A204.1 (cell line): ENCODE measurements around the gene TDG.
"Not testable (repeated sequence)": the region's sequence is repeated elsewhere in the genome, so short reads cannot be mapped to it uniquely, and the experiment has no call there.

Experiments used
- FAIRE-seq: peaks from 2 replicates; lab custom pipeline; 2012; peaks lifted over from hg19 to GRCh38; lab: Jason Lieb, UNC

Gene TDG

DNA sequence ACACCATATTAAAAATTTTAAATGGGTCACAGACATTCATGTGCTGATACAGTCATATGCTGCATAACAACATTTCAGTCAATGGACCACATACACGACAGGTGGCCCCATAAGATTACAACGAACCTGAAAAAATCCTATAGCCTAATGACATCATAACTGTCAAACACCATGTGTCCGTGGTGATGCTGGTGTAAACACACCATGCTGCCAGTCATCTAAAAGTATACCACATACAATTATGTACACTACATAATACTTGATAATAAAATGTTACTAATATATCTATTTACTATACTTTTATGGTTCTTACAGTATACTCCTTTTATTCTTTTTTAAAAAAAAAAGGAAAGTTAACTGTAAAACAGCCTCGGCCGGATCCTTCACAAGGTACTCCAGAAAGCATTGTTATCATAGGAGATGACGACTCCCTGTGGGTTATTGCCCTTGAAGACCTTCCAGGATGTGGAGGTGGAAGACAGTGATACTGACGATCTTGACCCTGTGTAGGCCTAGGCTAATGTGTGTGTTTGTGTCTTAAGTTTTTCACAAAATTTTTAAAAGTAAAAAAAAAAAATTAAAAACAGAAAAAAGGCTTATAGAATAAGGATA, 5.0 kb upstream of the TDG start:
- FAIRE-seq: no peak

DNA sequence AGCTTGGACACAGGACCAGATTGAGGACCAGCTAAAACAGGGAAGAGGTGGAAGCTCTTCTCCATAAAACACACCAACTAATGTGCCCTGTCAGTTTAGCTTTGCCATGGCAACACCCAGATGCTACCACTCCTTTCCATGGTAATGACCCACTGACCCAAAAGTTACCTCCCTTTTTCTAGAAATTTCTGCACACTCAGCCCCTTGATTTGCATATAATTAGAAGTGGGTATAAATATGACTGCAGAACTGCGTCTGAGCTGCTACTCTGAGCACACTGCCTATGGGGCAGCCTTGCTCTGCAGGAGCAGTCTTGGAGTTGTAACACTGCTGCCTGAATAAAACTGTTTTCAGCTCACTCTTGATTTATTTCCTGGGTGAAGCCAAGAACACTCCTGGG, 3.2 kb upstream of the TDG start:
- FAIRE-seq: no peak

DNA sequence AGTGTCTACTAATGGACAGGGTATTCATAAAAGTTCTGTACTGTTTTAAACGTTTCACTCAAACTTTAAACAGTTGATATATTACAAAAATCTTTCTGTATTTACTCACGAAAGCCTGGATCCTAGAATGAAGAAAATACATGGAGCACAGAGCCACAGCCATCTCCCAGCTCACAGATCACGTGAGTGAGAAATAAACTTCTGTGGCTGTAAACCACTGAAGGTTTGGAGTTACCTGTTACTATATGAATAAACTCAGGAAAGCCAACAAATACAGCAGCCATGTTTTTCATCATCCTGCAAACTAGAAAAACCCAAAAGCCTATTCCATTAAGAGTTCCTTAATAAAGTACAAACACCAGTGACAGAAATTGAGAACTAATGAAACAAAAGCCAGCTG, 867 bp upstream of the TDG start:
- FAIRE-seq: no peak

DNA sequence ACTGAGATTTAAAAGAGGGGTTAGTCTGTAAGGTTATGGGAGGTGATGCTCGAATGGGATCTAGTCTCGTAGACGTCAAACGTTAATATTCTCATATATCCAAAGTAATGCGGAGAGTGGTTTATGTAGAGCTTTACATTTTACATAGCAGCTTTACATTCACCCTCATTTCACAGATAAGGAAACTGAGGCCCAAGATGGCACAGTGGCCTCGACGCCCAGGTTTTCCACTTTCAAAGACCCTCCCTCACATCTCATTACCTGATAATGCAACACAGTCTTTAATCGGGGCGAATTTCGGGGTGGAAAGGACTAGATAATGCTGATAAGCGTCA, 450 bp upstream of the TDG start:
- no peak for FAIRE-seq

DNA sequence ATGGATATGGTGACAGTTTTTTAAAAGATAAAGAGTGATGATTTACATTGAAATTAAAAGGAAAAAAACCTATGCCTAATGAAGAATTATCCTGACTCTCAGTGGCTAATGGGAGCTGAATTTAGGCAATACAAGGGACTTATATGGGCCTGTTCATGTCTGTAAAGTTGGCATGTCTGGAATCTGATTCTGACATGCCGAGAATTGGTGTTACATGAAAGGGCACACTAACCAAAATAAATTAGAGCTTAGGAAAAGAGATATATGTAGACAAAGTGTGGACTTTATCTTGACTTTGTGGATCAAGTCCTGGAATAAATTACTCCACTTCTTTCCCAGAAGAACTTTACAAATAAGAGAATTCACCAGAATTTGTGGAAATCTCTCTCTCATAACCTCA, 1.1 kb downstream of the TDG start:
- no peak for FAIRE-seq

DNA sequence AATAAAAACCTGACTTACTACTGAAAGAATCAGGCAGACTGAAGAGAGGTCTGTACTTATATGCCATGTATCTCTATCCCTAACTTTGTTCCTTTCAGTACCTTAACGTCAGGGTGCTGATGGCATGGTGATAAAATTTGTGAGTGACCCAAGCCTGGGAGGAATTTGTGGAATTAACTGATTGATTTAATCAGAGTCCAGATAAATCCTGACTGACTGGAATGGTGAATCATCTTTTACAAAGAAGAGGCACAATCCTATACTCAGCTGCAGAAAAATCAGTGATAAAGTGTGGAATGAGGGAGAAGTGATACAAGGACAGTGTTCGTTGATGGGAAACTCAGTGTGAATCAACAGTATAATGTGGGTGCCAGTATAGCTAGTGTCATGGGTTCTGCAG, 3.7 kb downstream of the TDG start:
- no peak for FAIRE-seq

DNA sequence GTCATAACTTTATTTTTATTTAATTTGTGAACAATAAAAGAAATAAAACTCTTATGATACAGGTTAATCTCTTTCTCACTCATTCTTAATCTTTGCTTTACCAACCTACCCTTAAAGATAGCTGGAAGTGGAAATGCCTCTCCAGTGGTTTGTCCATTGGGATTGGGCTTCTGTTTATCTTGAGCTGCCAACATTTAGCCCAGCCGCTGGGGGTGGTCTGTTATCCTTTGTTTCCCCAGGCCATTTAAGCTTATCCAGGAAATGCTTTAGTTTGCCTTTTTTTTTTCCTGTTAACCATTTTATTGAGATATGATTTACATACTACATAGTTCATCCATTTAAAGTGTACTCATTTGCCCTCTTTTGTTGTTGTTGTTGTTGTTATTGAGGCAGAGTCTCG, 8.2 kb downstream of the TDG start:
- FAIRE-seq: no peak

DNA sequence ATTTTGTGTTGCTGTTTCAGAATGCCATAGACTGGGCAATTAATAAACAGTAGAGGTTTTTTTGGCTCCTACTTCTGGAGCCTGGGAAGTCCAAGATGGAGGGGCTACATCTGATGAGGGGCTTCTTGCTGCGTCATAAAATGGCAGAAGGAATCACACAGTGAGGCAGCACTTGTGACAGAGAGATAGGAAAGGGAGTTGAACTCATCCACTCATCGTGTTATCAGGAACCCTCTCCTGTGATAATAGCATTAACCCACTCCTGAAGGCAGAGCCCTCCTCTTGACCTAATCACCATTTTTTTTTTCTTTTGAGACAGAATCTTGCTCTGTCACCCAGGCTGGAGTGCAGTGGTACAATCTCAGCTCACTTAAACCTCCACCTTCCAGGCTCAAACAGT, 9.7 kb downstream of the TDG start:
- no peak for FAIRE-seq

DNA sequence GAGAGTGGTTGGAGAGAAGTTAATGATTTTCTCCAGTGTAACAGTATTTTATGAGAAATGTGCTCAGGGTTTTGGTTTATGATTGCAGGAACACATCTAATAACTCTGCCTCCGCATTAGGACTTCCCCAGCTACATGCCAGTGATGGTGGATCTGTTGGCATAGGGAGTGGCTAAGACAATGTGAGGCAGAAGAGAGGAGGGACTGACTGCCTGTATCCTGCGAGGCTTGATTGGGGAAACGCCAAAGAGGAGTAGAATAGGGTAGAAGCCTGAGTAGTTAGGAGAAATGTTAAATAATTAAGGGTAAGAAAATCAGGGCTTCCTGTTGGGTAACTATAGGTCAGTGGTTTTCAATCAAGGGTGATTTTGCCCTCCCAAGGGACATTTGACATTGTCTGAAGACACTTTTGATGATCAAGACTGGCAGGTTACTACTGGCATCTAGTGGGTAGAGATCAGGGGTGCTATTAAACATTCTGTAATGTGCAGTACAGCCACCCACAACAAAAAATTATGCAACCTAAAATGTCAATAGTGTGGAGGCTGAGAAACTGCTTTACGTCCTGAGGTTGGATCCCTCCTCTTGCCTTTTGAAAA, 12.8 kb downstream of the TDG start:
- FAIRE-seq: no peak

DNA sequence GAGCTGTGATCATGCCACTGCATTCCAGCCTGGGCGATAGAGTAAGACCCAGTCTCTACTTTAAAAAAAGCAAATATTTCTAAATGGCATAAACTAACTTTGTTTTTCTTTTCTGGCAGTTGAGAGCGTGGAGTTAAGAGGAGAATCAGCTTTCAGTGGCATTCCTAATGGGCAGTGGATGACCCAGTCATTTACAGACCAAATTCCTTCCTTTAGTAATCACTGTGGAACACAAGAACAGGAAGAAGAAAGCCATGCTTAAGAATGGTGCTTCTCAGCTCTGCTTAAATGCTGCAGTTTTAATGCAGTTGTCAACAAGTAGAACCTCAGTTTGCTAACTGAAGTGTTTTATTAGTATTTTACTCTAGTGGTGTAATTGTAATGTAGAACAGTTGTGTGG, 21.2 kb downstream of the TDG start:
- FAIRE-seq: no peak

DNA sequence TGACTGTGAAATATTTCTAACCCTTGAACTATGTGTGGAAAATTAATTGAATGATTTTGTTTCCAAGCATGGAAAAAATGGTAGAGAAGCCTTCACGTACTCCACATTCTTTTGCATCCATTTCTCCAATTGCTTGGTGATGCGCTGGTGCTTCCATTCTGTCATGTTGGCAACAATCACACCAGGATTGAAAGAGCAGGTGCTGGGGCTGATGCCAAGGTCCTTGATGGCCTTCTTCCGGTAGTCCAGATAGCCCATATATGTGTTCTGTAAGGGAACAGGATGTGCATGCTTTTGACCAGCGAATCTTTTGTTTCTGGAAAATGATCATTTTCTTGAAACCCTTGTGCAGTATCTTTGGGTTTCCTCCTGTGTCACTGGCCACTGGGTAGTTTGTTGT, 28.6 kb downstream of the TDG start:
- FAIRE-seq: no peak

DNA sequence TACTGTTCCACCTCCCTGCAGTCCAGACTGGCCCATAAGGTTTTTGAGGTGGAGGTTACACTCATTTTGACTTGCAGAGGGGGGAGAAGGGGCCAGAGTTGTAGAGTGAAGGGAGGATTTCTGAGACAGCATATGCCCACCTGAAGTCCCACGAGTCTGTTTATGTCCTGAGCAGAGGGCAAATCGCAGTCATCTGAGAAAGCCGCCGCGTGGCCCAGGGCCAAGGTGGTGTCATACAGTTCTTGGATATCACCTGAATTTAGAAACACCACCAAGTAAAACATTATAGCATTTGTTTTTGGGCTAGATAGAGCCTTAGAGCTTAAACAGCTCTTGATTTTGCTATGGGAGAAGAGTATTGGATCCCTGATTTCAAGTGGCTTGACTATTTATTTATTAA, 30.9 kb downstream of the TDG start:
- FAIRE-seq: no peak

DNA sequence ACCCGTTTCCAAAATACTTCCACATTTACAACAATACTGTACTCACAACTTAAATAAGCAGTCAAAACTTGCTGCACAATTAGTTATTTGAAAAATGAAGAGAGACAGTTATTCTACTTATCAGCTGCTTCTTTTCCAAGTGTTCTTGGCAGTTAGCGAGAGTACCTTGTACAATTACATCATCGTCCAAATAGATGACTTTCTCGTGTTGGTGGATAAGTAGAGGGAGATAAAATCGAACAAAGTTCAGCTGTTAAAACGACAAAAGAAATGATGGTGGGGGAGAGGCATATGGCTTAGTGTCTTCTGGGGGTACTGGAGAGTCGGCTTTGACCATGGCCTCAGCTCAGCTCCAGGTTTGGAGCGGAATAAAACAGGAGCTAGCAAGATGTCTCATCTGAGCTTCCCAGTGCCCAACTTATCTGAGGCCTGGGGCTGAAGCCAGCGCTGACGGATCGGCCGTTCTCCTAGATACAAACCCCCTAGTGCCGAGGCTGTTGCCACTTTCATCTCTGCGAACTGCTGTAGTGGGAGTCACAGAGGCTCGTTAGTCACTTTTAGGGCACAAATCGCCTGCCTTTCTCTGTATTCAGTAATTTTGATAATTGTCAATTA, 31.7 kb downstream of the TDG start:
- no peak for FAIRE-seq

DNA sequence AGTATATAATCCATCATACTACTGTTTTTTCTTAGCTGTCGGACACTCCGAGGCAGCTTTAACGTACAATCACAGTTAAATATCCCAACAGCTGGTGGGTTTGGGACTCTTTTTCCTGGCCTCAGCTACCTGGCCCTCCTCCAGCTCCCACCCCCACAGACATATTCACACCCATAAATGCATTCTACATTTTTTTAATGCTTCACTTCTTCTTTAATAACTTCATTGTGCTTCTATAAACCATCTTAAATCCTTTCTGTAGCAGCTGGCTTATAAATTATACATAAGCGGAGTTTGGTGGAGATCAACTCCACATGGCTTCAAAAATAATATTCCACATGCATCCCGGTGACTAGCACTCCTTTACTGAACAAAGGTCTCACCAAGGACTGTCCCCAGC, 33.3 kb downstream of the TDG start:
- FAIRE-seq: no peak

DNA sequence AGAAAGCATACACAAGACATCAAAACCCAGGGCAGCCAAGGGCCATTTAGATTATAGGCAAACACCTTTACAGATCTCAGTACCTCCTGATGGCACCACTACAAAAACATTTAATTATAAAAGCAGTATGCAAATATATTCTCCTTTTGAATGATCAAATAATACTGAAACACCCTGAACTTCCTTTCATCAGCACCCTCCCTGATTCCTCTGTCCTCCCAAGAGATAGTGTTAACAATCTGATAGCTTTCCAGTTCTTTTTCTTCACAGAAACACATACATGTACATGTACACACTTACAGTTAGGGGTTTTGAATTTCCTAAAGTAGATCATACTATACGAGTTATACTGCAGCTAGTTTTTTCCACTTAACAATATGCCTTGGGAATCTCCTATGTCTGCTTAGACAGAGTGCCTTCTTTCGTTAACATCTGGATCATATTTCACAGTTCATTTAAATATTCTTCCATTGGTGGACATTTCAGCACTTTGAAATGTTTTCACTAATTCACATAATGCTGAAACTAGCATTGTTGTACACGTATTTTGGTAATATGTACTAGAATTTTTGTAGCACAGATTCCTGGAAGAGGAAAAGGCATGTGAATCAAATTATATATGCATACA, 35.2 kb downstream of the TDG start:
- FAIRE-seq: no peak

DNA sequence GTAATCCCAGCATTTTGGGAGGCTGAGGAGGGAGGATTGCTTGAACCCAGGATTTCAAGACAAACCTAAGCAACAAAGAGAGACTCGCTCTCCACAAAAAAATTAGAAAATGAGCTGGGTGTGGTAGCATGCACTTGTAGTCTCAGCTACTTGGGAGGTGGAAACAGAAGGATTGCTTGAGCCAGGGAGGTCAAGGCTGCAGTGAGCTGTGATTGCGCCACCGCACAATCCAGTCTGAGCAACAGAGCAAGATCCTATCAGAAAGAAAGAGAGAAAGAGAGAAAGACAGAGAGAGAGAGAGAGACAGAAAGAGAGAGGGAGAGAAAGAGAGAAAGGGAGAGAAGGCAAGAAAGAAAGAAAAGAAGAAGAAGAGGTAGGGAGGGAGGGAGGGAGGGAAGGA, 37.0 kb downstream of the TDG start:
- no peak for FAIRE-seq

DNA sequence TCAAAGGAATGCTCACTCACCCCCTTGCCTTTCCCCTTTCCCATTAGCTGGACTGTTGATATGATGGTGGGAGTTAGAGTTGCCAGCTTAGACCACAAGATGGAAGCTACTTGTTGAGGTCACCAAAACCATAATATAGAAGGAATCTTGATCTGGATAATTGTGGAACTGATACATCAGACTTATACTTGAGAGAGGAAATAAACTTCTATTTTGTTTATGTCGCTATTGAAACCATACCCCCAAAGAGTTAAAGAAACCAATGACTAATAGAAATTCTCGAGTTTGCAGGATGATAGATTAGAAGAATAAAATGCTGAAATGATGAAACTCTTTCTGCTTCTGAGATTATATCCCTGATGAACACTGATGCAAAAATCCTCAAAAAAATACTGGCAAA, 37.9 kb downstream of the TDG start:
- no peak for FAIRE-seq

DNA sequence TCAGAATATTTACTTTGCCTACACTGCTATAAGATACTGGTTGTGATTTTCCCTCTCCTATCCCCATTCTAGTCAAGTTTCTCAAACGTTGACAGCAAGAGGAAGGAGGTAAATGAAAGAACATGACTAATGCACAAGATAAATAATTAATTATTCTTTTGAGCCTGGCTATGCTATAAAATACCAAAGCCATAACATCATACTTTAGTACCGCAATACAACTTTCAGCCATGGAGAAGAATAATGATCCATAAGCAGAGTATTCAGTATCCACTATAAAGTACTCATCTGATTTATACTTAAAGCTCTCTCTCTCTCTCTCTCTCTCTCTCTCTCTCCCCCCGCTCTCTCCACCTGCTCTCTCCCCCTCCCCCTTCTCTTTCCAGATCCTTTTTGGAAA, 41.3 kb downstream of the TDG start:
- FAIRE-seq: no peak

DNA sequence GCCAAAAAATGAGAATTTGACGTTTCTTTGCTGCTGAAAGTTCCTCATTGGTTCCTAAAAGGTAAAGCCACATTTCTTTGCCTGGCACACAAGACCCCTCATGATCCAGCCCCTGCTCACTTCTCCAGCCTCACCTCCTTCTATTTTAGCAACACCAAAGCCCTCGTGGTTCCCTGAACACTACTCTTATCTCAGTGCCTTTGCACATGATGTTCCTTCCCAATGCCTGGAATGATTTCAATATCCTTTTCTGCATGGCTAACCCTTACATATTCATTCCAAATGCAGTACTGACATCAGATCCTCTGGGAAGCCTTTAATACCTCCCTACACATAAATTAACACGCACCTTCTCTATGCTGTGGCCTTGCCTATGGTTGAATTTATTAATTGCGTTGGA, 44.4 kb downstream of the TDG start:
- no peak for FAIRE-seq

DNA sequence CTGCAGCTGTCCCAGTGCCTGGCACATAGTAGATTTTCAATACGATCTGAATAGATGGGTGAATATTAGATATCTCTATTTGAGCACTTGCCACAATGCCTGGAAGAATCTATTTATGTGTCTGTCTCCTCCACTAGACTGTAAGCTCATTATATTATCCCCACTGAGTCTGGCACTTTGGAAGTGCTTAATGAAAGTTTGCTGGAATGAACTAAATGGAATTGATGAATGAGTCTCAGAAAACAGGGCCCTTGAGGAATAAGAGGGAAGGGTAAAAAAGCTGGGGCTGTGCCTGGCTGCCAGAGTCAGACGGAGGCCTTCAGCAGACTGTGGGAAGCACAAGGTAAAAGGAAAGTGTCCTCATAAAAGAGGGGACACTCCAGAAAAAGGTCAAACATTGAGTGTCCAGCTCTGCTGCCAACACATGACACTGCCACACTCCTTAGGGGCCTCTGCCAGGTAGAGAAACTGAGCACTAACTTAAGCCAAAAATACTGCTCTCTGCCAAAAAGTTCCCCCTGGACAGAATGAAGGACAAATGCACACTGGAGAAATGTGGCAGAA, 45.0 kb downstream of the TDG start:
- no peak for FAIRE-seq

DNA sequence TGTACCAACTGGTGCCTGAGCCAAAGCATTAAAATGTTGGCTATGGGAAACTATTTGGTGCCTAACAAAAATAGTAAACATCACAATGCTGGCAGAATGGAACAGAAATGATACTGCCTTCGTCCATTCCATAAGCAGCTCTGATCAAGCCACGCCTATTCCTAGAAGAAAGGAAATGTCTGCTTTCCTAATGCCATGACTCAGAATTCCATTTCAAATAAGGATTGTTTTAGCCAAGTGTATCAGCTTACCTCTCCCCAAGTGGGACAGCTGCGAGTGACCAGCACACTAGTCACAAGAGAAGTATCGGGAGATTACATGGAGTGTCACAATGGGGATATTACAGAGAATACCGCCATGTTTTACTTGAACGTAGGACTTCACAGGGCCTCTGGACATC, 45.6 kb downstream of the TDG start:
- no peak for FAIRE-seq

DNA sequence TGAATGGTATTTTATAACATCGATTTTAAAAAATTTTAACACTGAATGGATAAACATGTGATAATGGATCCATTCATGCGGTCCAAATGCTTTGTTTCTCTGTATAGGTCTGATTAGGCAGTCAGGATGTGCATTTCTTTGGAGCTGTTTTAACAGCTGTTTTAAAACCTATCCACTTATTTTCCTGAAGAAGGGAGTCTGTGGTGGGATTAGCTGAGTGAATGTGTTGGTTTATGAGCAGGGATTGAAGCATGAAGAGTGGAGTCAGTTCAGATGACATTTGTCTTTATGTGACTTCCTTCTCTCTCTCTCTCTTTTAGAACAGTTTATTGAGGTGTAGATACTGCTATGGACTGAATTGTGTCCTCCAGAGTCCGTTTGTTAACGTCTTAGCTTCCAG, 46.7 kb downstream of the TDG start:
- FAIRE-seq: no peak

DNA sequence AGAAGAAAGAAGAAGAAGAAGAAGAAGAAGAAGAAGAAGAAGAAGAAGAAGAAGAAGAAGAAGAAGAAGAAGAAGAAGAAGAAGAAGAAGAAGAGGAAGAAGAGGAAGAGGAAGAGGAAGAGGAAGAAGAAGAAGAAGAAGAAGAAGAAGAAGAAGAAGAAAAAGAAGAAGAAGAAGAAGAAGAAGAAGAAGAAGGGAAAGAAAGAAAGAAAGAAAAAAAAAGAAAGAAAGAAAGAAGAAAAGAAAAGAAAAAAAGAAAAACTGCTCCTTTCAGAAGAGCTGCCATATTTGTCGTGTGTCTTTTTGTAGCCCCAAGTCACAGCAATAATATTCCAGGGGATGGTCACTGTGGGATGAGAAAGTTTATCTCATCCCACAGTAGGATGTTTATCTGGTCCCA, 56.2 kb downstream of the TDG start:
- not testable (repeated sequence) for FAIRE-seq

DNA sequence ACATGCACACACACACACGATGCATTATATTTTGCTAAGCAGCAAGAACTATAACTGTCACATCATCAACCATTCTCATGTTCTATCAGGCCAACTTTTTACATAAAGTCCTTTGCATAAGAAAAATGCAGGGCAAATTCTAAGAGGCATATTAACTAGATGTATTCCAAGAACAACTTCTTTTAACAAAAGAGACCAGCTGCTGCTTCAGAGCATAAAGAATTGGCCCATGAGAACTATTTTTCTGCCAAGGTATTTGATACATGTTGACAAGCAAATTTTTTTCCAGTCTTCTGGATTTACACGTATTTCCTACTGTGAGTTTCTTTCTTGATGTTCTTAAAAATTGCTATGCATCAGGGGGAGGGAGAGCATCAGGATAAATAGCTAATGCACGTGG, 57.1 kb downstream of the TDG start:
- FAIRE-seq: no peak
